Measurements from ENCODE around the gene MN1.
"Not testable (repeated sequence)": the region's sequence is repeated elsewhere in the genome, so short reads cannot be mapped to it uniquely, and the experiment has no call there.

The MN1 gene

DNA sequence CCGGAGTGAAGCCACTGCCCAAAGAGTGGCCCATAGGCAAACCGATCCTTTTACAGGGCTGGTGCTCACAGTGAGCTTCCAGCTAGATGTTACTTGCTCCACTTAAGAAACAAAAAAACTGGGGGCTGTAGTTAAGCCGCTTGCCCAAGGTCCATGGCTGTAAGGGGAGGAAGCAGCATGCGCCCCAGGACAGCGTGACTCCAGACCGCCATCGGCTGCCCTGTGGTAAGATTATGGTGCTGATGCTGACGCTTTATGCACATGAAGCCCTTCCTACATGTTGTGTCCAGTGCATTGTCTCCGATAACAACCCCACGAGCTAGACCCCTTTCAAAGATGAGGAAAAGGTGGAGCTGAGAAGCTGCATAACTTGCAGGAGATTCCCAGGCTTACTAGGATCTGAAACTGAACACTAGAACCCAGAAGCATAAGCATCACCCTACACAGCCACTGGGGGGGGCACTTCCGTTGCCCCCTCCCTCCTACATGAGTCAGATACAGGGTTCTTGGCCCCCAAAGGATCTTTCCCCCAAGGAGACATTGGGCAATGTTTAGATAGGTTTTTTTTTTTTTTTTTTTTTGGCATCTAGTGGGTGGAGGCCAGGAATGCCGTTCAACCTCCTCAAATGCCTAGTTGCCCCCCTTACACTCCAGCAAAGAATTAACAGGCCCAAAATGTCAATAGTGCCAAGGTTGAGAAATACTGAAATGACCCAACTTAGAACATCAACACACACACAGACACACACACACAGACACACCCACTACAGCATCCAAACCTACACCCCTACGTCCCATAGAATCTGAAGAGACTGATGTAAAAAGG, 53.9 kb downstream of the MN1 start:
- Histone ChIP-seq H3K36me3 (ENCODE audit: control insufficient read depth, insufficient read depth, low read length) (no peaks in the 10 kb centered on the region), H3K27ac (ENCODE audit: low read depth, low read length) (no peak overlapping the region), H3K9ac (ENCODE audit: low read depth, low read length) (no peak overlapping the region), H3K27me3 (ENCODE audit: control insufficient read depth, insufficient read depth, low read length) (peaks cover 3% of the 10 kb centered on the region; the same call in 1 of the 2 replicates), H3K9me3 (ENCODE audit: control insufficient read depth, insufficient read depth, low read length) (no peaks in the 10 kb centered on the region), H3K4me1 (ENCODE audit: control insufficient read depth, insufficient read depth, low read length) (peaks cover 53% of the 10 kb centered on the region), H3K4me3 (ENCODE audit: low read depth, low read length) (no peak overlapping the region)

GRCh38 chr22:27746918-27747317, 54.6 kb downstream of the MN1 start:
- peaks cover 55% of the 10 kb centered on the region for H3K4me1 ChIP-seq (ENCODE audit: control insufficient read depth, insufficient read depth, low read length)
- H3K9me3 ChIP-seq (ENCODE audit: control insufficient read depth, insufficient read depth, low read length), result no peaks in the 10 kb centered on the region
- no peak overlapping the region for H3K9ac ChIP-seq (ENCODE audit: low read depth, low read length)
- H3K27ac ChIP-seq (ENCODE audit: low read depth, low read length), result no peak overlapping the region
- no peaks in the 10 kb centered on the region for H3K36me3 ChIP-seq (ENCODE audit: control insufficient read depth, insufficient read depth, low read length)
- no peak overlapping the region for H3K4me3 ChIP-seq (ENCODE audit: low read depth, low read length)
- H3K27me3 ChIP-seq (ENCODE audit: control insufficient read depth, insufficient read depth, low read length), result peaks cover 3% of the 10 kb centered on the region; the same call in 1 of the 2 replicates

- Histone ChIP-seq H3K9ac (ENCODE audit: low read depth, low read length) (no peak overlapping the region), H3K27me3 (ENCODE audit: control insufficient read depth, insufficient read depth, low read length) (peaks cover 3% of the 10 kb centered on the region; the same call in 1 of the 2 replicates), H3K36me3 (ENCODE audit: control insufficient read depth, insufficient read depth, low read length) (peaks cover 3% of the 10 kb centered on the region), H3K4me3 (ENCODE audit: low read depth, low read length) (no peak overlapping the region), H3K4me1 (ENCODE audit: control insufficient read depth, insufficient read depth, low read length) (peaks cover 55% of the 10 kb centered on the region), H3K27ac (ENCODE audit: low read depth, low read length) (no peak overlapping the region), H3K9me3 (ENCODE audit: control insufficient read depth, insufficient read depth, low read length) (no peaks in the 10 kb centered on the region; the same call in 1 of the 2 replicates)
These were observed 55.7 kb downstream of the MN1 start for GRCh38 chr22:27745809-27746208.

- Histone ChIP-seq H3K27ac (ENCODE audit: low read depth, low read length) (no peak overlapping the region), H3K36me3 (ENCODE audit: control insufficient read depth, insufficient read depth, low read length) (peaks cover 9% of the 10 kb centered on the region), H3K9ac (ENCODE audit: low read depth, low read length) (no peak overlapping the region), H3K9me3 (ENCODE audit: control insufficient read depth, insufficient read depth, low read length) (peaks cover 4% of the 10 kb centered on the region; the same call in 1 of the 2 replicates), H3K4me1 (ENCODE audit: control insufficient read depth, insufficient read depth, low read length) (peaks cover 49% of the 10 kb centered on the region), H3K4me3 (ENCODE audit: low read depth, low read length) (no peak overlapping the region), H3K27me3 (ENCODE audit: control insufficient read depth, insufficient read depth, low read length) (peaks cover 3% of the 10 kb centered on the region; the same call in 1 of the 2 replicates)
These were observed 56.4 kb downstream of the MN1 start for GRCh38 chr22:27745154-27745553.

DNA sequence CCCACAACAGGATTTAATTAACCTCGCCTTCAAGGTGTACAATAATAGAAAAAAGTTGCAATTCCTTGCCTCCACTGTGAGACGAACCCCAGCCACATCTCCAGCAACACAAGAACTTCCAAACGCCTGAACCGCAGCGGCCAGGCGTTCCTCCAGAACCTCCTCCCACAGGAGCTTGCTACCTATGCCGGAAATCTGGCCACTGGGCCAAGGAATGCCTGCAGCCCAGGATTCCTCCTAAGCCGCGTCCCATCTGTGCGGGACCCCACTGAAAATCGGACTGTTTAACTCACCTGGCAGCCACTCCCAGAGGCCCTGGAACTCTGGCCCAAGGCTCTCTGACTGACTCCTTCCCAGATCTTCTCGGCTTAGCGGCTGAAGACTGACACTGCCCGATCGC, 57.5 kb downstream of the MN1 start:
- H3K27ac ChIP-seq (ENCODE audit: low read depth, low read length); H3K27me3 ChIP-seq (ENCODE audit: control insufficient read depth, insufficient read depth, low read length); H3K9ac ChIP-seq (ENCODE audit: low read depth, low read length); H3K9me3 ChIP-seq (ENCODE audit: control insufficient read depth, insufficient read depth, low read length): not testable (repeated sequence)
- Histone ChIP-seq H3K4me3 (ENCODE audit: low read depth, low read length) (peak overlapping the region; percentile 52), H3K36me3 (ENCODE audit: control insufficient read depth, insufficient read depth, low read length) (peaks cover 12% of the 10 kb centered on the region), H3K4me1 (ENCODE audit: control insufficient read depth, insufficient read depth, low read length) (peaks cover 38% of the 10 kb centered on the region)

- H3K4me3 ChIP-seq (ENCODE audit: low read depth, low read length), result no peak overlapping the region
- H3K27ac ChIP-seq (ENCODE audit: low read depth, low read length), result no peak overlapping the region
- no peaks in the 10 kb centered on the region for H3K27me3 ChIP-seq (ENCODE audit: control insufficient read depth, insufficient read depth, low read length)
- H3K9me3 ChIP-seq (ENCODE audit: control insufficient read depth, insufficient read depth, low read length), result peaks cover 15% of the 10 kb centered on the region
- no peak overlapping the region for H3K9ac ChIP-seq (ENCODE audit: low read depth, low read length)
- H3K36me3 ChIP-seq (ENCODE audit: control insufficient read depth, insufficient read depth, low read length), result peaks cover 39% of the 10 kb centered on the region
- H3K4me1 ChIP-seq (ENCODE audit: control insufficient read depth, insufficient read depth, low read length), result peaks cover 10% of the 10 kb centered on the region
These were observed 61.3 kb downstream of the MN1 start for GRCh38 chr22:27740202-27740748.

DNA sequence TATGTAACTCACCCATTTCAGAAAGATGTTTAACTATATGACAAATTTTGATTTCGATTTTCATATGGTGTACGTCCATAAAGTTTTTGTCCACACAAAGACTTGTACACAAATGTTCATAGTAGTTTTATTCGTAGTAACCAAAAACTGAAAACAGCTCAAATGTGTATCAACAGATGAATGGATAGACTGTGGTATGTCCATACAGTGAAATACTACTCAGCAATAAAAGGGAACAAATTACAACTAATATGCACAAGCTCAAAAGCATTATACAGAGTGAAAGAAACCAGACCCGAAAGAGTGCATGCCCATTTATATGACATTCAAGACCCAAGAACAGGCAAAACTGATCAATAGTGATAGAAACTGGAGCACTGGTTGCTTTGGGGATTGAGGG, 64.0 kb downstream of the MN1 start:
- H3K27me3 ChIP-seq (ENCODE audit: control insufficient read depth, insufficient read depth, low read length), result no peaks in the 10 kb centered on the region
- peaks cover 42% of the 10 kb centered on the region for H3K36me3 ChIP-seq (ENCODE audit: control insufficient read depth, insufficient read depth, low read length)
- H3K9me3 ChIP-seq (ENCODE audit: control insufficient read depth, insufficient read depth, low read length), result peaks cover 15% of the 10 kb centered on the region
- H3K27ac ChIP-seq (ENCODE audit: low read depth, low read length), result no peak overlapping the region
- H3K4me1 ChIP-seq (ENCODE audit: control insufficient read depth, insufficient read depth, low read length), result peaks cover 6% of the 10 kb centered on the region
- H3K9ac ChIP-seq (ENCODE audit: low read depth, low read length), result no peak overlapping the region
- H3K4me3 ChIP-seq (ENCODE audit: low read depth, low read length), result no peak overlapping the region

- no peaks in the 10 kb centered on the region for H3K27me3 ChIP-seq (ENCODE audit: control insufficient read depth, insufficient read depth, low read length)
- no peak overlapping the region for H3K9ac ChIP-seq (ENCODE audit: low read depth, low read length)
These were observed 67.5 kb downstream of the MN1 start for GRCh38 chr22:27734066-27734465.

DNA sequence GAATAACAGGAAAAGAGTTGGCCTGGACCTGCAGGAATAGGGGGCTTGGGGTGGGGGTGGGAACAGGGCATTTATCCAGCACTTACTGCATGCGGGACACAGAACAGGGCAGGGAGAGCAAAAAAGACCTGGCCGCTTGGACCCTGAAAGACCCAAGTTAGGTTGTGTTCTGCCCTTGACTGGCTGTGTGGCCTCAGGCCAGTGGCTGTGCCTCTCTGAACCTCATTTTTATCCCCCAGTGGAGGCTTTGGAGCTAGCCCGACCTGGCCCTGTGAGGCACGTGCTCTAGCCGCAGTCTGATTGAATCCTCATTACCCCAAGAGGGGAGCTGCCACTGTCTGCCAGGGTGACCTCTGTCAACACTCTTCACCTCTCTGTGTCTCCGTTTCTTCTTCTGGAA, 68.7 kb downstream of the MN1 start:
- H3K4me3 ChIP-seq (ENCODE audit: low read depth, low read length), result no peak overlapping the region
- no peaks in the 10 kb centered on the region for H3K27me3 ChIP-seq (ENCODE audit: control insufficient read depth, insufficient read depth, low read length)
- H3K27ac ChIP-seq (ENCODE audit: low read depth, low read length), result no peak overlapping the region
- H3K36me3 ChIP-seq (ENCODE audit: control insufficient read depth, insufficient read depth, low read length), result peaks cover 20% of the 10 kb centered on the region
- peaks cover 8% of the 10 kb centered on the region for H3K4me1 ChIP-seq (ENCODE audit: control insufficient read depth, insufficient read depth, low read length)
- peaks cover 7% of the 10 kb centered on the region for H3K9me3 ChIP-seq (ENCODE audit: control insufficient read depth, insufficient read depth, low read length)
- no peak overlapping the region for H3K9ac ChIP-seq (ENCODE audit: low read depth, low read length)

More at GRCh38 chr22:27734066-27734465, 67.5 kb downstream of the MN1 start:
- H3K36me3 ChIP-seq (ENCODE audit: control insufficient read depth, insufficient read depth, low read length), result peaks cover 30% of the 10 kb centered on the region
- H3K4me1 ChIP-seq (ENCODE audit: control insufficient read depth, insufficient read depth, low read length), result peaks cover 3% of the 10 kb centered on the region
- no peak overlapping the region for H3K27ac ChIP-seq (ENCODE audit: low read depth, low read length)
- no peak overlapping the region for H3K4me3 ChIP-seq (ENCODE audit: low read depth, low read length)
- H3K9me3 ChIP-seq (ENCODE audit: control insufficient read depth, insufficient read depth, low read length), result peaks cover 11% of the 10 kb centered on the region

DNA sequence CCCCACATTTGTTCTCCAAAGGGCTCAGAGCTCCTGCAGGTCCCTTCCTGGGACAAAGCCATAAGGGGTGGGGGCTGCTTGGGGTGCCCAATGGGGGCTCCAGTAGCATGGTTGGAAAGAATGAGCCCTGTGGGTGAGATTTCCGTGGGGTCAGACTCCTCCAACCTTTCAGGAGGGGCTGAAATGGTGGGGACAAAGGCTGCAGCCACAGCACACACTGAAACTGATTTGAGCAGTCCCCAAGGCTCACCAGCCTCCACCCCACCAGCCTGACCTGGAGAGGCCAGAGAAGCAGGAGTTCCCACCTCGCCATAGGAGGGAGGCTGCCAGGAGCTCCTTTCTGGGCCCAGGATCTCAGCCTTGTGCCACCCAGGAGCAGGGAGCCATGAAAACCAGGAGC, 69.2 kb downstream of the MN1 start:
- no peak overlapping the region for H3K9ac ChIP-seq (ENCODE audit: low read depth, low read length)
- no peaks in the 10 kb centered on the region for H3K27me3 ChIP-seq (ENCODE audit: control insufficient read depth, insufficient read depth, low read length)
- no peak overlapping the region for H3K4me3 ChIP-seq (ENCODE audit: low read depth, low read length)
- no peak overlapping the region for H3K27ac ChIP-seq (ENCODE audit: low read depth, low read length)
- H3K36me3 ChIP-seq (ENCODE audit: control insufficient read depth, insufficient read depth, low read length), result peaks cover 16% of the 10 kb centered on the region
- H3K9me3 ChIP-seq (ENCODE audit: control insufficient read depth, insufficient read depth, low read length), result peaks cover 2% of the 10 kb centered on the region; the same call in 1 of the 2 replicates
- peaks cover 13% of the 10 kb centered on the region for H3K4me1 ChIP-seq (ENCODE audit: control insufficient read depth, insufficient read depth, low read length)

DNA sequence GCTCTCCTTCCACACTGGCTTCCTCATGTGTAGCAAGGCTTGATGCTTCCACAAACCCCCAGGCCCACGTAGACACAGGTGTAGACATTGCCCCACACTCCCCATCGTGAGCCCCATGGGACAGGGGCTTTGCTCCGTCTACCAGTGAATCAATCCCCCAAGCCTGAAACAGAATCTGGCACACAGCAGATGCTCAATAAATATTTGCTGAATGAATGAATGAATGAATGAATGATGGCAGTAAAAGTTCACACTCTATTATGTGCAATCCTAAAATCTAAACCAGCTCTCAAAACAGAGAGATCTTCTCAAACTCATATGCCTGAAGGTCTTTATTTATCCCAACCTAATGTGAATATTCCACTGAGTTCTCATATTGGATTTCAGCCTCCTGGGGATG, 69.9 kb downstream of the MN1 start:
- Histone ChIP-seq H3K9me3 (ENCODE audit: control insufficient read depth, insufficient read depth, low read length) (no peaks in the 10 kb centered on the region), H3K4me3 (ENCODE audit: low read depth, low read length) (no peak overlapping the region), H3K27ac (ENCODE audit: low read depth, low read length) (no peak overlapping the region), H3K4me1 (ENCODE audit: control insufficient read depth, insufficient read depth, low read length) (peaks cover 19% of the 10 kb centered on the region), H3K36me3 (ENCODE audit: control insufficient read depth, insufficient read depth, low read length) (peaks cover 15% of the 10 kb centered on the region), H3K9ac (ENCODE audit: low read depth, low read length) (no peak overlapping the region), H3K27me3 (ENCODE audit: control insufficient read depth, insufficient read depth, low read length) (no peaks in the 10 kb centered on the region)
